Muscle of back (tissue), 11 donors: Measurements from ENCODE around the gene RSPH6A. TPM values are rescaled to one million over a fixed set of nuclear protein-coding genes. Genes with fewer than 3 reads are reported as not detected.
A peak's percentile ranks its signal among the peaks of the same experiment; 100 is the strongest.

Experiments
- DNase-seq, 3 donors: peaks; one replicate each; pipeline versions ENCODE4 v3.0.0 to v3.0.0-alpha.2; 2013
- polyA plus RNA-seq, 10 donors: library from polyadenylated mRNA; unstranded; fragments of 120-200 nt; gene quantifications; one replicate each; pipeline ENCODE4 v1.2.1, GENCODE V29; 2013; ENCODE audit not compliant: insufficient read length in 10 of 10

The RSPH6A gene
- polyA plus RNA-seq, 10 donors = not detected

DNA sequence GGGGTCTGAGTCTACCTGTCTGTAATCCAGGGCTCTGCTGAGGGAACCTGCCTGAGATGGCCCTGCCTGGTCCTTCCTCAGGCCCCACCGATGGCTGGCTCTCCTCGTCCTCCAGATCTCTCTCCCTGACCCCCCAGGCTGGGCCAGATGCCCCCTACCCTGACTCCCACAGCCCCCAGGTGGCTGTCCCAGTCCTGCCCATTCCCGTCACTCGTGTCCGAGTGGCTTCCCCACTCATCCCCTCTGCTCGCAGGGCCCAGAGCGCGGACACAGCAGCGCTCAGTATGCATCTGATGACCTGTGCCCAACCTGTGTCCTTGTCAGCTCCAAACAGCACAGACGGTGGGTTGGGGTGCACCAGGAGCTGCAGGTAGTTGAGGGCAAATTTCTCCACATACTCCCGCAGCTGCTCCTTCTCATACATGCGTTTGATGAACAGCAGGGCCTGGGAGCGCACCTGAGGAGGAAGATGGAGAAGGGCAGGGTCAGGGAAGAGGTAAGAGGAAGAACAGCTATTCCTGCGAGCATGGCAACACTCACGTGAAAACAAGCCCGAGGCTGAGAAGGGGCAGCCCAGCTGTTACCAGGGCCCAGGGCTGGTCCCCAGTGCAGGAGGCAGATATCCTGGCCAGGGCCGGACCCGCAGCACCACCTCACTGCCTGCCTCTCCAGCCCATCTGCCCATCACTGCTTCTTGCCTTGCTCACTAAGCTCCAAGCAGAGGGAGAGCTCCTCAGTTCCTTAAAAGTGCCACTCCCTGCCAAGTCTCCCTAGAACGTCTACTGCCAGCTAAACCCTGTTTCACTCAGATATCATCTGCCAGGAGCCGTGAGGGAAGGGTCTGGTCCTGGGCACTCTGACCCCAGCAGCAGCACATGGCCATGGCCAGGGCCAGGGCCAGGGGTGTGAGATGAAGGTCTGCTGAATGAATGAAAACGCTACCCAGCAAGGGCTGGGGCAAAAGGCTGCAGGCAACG is 11.1 kb upstream of the RSPH6A start:
- no peak for DNase-seq

DNA sequence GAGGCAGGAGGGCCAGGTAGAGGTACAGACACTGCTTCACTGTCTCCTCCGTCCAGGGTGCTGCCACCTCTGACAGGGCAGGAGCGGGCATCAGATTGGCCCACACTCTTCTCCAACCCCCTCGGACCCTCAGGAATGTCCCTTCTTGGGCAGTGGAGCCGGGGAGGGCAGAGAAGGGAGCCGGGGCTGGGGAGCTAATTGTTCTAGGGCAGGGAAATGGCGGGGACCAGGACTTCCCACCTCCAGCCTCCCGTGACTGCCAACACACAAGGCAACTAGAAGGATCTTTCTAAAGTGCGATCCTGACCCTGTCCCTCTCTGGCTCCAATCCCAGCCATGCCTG is 10.1 kb upstream of the RSPH6A start:
- DNase-seq = no peak

DNA sequence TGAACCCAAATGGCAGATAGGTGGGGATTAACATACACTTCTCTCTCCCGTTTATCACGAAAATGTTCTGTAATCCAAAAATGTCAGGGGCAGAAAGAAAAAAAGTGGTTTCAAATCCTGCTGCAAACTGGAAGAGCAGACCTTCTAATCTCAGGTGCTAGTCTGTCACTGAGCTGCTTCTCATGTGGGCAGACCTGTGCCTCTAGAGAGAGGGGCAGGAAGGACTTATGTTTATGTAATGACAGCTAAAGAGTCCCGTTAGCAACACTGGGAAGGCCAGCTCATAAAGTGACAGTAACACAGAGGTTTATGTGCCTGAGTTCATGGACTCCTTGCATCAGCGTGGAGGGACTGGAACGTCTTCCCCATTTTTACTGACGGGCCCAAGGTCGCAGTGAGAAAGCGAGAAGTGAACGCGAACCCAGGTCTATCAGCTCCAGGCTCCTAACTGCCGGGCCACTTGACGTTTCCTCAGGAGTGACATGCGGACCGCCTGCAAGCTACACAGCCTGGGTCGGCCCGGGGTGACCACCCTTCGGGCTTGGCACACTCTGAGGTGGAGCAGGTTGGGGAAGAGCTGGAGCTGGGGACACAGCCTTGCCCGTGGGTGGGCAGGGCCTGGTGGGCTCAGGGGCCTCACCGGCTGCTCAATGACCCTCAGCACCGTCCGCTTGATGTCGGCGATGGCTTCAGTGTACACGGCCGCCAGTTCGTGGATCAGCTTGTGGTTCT is 9.6 kb upstream of the RSPH6A start:
- DNase-seq = no peak

DNA sequence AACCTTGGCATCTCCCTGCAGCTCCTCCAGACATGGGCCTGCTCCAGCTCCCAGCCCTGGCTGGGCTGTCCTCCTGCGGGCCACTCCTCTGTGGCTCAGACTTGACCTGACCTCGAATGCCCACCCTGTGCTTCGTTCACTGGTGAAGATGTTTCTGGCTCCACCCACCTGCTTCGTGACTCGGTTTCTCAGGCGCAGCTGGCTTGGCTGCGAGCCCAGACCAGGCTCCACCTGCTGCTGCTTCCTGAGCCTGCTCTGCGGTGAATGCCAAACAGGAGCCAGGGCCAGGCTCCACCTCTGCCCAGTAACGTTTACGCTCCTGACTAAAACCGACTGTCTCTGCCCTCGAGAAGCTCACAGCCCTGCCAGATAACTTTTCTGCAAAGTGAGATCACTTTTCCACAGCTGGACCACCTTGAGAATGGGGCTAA is 8.9 kb upstream of the RSPH6A start:
- no peak for DNase-seq

DNA sequence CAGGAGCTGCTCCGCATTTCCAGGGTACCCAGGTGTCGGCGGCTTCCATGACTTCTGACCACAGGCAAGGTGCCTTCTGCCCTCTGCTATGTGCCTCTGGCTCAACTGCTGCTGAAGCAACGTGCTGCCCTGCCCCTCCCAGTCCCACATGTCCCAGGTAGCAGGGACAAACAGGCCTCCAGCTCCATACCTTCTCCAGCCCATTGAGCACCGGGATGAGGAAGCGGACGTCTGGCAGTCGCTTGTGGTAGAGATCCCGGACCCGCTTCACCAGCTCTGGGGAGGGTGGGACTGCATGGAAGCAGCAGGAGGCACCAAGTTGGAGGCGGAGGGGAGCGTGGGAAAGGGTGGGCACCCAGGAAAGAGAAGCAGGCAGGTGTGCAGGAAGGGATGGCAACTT is 8.1 kb upstream of the RSPH6A start:
- no peak for DNase-seq

DNA sequence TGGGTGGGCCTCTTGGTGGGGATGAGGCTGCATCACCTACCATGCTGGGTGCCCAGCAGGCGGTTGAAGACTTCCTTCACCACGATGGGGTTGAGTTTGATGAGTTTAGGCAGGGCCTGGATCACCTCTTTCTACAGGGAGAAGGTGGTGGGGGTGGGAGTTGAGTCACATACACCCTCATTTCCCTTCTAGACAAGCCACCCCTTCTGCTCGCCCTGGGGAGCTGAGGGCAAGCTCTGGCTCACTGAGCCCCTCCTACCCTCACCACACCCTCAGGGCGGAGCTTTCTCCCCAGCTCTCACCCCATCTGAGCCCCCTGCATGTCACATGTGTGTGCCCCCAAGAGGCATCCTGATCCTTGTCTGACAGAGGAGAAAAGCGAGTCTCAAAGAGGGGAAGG is 7.6 kb upstream of the RSPH6A start:
- DNase-seq = no peak

DNA sequence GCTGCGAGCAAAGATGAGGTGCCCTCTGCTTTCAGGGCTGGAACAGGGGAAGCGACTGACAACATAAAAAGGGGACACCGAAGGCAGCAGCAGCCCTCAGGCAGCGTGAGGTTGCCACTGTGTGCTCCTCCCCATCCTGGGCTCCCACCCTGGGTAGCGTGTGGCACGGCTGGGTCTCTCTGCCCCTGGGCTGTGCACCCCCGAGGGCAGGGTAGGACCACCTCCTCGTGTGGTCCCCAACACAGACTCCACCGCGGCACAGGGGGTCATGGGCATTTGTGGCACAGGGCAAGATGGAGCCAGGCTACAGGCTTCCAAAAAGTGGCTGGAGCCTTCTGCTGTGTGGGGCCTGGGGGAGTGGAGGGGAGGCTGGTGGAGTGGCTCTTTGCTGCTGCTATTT is 6.5 kb upstream of the RSPH6A start:
- no peak for DNase-seq

DNA sequence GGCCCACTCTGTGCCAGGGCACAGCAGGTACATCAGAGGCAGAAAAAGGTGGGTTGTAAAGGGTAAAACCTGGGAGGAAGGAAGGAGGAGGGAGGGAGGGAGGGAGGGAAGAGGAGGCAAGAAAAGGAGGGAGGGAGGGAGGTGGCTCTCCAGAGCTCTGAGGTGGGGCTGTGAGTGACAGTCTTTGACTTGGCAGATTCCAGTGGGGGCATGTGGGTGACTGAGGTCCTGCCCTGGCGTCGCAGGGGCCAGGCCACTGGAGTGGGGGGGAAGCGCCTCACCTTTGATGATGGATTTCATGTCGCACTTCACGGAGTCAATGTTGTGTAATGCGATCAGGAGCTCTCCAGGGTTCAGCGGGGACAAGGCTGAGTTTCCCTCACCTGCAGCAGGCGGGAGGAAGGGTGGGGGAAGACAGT is 6.0 kb upstream of the RSPH6A start:
- DNase-seq = no peak

DNA sequence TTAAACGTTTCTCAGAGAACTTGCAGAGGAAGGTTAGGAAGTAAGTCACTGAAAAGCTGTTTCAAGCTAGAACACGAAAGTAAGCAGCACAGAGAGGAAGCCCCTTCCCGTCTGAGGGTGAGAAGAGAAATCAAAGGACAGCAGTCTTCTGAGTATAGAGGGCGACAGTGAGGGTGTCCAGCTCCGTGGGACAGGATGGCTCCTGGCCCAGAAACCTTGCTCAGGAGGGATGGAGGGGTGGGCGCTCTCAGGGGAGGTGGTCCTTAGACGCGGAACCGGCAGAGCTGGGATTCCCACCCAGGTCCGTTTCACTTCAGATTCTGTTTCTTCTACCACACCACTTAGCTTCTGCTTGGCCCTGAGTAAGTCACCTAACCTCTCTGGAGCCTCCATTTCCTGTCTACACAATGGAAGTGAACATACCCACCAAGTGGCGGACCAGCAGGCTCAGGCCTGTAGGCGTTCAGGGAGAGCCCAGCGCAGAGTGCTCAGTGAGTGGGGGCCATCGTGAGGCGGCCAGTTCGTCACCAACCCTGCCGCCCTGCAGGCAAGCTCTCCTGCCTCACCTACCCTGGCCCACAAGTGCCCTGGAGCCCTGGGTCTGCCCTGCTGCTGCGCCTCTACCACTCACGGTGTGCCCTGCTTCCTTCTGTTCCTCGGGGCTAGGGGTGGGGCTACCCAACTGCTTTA is 5.5 kb upstream of the RSPH6A start:
- no peak for DNase-seq

DNA sequence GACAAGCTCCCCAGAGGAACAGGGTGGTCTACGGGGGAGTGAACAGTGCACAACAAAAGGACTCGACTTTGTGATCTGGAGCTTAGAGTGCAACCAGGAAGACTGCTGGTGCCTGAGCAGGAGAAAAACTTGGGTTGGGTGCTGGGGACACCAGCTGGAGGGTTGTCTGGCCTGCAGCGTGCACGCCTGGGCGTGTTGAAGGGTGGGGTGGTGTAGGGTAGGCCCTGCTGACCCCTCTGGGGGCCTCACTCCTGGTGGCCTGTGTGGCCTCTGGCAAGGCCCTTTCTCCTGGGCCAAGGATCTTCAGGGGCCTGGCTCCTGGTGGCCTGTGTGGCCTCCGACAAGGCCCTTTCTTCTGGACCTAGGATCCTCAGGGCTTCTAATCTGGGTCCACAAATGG is 4.7 kb upstream of the RSPH6A start:
- DNase-seq = no peak

DNA sequence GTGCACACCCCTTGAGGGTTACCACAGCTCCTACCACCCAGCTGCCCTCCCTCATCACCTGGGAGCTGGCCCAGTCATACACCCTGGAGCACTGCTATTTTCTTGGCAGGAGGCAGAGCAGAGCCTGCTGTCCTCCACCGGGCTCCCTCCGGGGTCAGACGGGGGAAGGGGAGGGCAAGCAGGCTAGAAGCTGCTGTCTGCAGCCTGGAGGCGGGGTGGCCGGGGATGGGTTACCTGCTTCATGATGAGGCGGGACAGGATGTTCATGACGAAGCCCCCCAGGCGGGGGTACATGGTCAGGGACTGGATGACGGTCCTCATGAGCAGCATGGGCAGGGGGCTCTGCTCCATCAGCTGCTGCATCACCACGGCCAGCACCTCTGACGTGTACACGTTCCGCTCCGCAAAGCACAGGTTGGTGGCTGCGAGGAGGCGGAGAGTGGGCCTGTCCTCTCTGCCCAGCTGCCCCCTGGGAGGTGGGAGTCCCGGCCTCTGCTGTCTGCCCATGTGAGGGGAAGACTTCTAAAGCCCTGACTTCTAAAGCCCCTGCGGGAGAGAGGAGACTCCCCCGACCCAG is 2.7 kb upstream of the RSPH6A start:
- no peak for DNase-seq

DNA sequence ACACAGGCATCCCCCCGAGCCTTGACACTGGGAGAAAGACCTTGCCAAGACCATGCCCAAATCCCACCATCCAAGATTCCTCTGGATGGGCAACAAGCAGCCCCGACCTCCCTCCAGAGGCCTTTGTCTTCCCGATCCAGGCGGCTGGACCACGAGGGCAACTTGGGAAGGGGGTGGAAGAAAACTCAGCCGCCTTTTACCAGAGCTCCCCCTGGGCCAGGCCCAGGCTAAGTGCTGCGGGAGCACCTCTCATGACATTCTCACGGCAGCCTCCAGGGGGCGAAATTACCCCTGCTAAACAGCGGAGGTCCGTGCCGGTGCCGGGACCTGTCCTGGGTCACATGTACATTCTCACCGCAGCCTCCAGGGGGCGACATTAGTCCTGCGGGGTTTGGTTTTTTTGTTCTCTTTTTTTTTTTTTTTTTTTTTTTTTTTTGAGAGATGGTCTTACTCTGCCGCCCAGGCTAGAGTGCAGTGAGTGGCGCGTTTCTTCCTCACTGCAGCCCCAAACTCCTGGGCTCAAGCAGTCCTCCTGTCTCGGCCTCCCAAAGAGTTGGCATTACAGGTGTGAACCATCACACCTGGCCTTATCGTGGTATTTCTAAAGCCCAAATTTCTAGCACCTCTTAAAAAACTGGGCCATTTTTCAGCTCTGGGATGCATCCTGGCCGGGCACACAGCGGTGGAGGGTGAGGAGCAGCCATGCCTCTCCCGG is 2.1 kb upstream of the RSPH6A start:
- DNase-seq = peak; percentile 88 to 95 (median 92)

DNA sequence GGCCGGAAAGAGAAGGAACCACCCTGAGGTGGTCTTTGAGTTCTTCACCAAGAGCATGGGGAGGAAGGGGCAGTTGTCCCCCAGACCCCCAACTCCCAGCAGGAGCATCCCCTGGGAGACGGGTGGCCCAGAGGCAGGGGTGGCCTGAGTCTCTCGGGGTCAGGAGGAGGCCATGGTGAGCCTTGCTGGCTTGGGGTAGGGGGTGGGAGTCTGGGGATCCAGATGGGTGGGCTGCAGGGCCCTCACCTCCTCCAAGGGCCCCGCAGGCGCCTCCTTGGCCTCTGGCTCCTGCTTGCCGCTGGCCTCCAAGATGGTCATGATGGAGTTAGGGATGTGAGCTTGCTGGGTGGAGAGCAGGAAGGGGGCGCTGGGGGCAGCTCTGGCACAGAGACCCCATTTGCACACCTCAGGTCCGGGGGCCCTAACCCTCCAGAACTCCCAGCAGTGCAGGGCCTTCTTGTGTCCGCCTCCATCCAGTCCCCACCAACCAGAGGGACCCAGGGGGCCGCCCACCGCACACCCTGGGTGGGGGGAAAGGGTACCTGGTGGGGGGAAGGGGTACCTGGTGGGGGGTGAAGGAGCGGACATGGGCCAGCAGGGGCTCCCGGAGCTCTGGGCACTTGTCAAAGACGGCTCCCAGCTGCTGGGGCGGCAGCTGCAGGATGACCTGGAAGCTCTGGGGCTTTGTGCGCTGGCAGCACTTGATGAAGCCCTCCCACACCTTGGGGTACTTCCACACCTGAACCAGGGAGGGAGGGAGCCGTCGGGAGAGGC is 1.3 kb upstream of the RSPH6A start:
- peak in 1 of 3 donors; percentile 44 for DNase-seq

DNA sequence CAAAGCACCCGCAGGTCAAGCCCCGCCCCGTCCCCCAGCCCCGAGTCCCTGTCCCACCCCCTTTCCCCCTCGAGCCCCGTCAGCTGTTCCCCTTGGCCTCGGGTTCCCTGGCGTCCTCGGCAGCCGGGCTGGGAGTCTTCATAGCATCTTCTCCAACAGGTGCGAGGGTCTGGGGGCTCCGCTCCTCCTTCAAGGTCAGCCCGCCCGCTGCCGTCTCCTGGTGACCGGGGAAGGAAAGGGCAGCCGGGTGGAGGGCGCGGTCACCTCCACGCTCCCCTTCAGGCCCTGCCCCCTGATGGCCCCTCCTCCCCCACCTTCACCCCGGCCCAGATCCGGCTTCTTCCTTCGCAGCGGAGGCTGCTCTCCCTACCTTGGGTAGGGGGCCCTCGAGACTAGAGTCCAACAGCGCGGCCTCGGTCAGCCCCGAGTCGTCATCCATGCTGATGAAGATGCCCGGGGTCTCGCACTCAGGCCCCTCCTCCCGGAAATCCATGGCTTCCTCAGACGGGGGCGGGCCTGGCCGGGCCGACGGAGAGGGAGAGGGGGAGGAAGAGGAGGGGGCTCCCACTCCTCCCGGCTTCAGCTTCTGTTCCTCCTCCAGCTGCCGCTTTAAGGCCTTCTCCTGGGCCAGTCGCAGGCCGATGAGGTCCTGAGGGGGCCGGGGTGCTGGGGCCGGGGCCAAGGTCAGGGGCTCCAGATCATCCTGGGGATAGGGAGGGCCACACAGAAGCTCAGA is 541 bp upstream of the RSPH6A start:
- DNase-seq = peak in 2 of 3 donors; percentile 59 to 85

DNA sequence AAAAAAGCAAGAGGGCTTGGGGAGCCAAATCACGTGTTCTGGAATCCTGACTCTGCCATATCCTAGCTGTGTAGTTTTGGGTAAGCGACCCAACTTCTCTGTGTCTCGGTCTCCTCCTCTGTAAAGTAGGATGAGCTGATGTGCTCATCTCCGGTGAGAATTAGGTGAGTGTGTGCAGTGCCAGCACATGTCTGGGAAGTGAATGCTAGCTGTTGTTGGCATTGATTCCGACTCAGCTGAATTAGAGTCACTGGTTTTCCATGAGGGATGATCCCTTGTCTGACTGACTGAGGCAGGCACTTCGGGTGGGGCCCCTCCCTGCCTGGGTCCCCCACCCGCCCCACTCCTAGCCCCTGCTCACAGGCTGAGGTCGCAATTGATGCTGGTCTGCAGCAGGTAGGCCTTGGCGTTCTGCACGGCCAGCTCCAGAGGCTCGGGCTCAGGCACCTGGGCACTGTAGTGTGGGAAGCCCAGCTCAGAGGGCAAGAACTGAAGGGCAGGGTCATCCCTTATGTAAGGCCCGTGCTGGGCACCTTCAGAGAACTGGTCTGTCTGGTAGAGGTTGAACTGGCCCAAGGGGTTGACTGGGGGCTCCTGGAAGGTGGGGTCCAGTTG is 835 bp downstream of the RSPH6A start:
- DNase-seq = no peak

DNA sequence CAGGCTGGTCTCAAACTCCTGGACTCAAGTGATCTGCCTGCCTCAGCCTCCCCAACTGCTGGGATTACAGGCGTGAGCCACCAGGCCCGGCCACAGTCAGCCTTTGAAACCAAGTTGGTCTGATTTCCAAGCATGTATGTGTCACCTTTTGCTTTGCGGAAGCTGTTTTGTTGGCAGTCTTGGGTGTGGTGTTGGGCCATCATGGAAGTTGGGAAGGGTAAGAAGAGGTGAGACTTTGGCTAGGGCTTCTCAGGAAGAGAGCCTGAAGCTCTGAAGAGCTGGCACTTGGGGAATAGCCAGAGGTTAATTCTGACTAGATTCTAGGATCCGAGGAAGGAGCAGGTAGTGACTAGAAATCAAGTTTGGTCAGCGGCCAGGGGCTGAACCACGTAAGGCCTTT is 2.8 kb downstream of the RSPH6A start:
- no peak for DNase-seq

DNA sequence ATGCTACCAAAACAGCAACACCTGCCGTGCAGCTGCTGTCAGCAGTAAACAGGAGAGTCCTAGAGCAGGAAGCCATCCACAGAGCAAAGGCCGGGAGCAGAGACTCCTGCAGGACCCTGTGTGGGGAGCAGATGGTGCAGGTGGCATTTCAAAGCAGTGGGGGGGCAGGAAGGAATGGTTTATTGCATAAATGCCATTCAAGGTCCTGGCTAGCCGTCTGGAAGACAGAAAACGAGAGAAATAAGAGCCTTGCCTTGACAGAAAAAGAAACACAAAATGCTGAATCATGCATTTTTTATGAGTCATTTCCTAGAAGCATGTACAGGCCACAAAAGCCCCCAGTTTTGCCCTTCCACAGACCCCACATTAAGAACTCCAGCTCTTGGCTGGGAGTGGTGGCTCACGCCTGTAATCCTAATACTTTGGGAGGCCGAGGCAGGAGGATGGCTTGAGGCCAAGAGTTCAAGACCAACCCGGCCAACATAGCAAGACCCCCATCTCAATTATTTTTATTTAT is 5.4 kb downstream of the RSPH6A start:
- peak in 1 of 3 donors; percentile 57 for DNase-seq

DNA sequence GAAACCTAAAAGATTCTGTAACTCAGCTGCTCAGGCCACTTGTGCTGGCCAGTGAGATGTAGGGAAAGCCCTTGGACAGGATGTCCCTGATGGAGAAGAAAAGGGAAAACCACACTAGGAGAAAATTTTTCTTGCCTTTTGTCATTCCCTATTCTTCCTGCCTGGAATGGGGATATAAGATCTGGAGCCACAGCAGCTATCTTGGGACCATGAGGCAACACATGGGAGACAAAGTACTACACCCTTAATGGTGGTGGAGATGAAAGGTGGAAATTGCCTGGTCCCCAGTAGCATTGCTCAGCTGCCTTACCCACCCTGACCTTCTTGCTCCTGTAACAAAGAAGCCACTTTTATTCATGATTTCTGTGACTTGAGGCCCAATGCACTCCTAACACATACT is 9.4 kb downstream of the RSPH6A start:
- no peak for DNase-seq

DNA sequence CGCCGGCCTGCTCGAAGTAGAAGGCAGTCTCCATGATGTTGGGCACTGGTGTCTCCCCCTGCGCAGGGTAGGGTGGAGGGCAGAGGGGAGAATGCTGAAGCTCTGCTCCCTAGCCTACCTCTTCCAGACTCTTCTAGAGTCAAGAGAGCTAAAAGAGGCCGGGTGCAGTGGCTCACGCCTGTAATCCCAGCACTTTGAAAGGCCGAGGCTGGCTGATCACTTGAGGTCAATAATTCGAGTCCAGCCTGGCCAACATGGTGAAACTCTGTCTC is 10.2 kb downstream of the RSPH6A start:
- no peak for DNase-seq
